ENCODE measurements around the gene CSF3R.
"Not testable (repeated sequence)": the region's sequence is repeated elsewhere in the genome, so short reads cannot be mapped to it uniquely, and the experiment has no call there.

The CSF3R gene

DNA sequence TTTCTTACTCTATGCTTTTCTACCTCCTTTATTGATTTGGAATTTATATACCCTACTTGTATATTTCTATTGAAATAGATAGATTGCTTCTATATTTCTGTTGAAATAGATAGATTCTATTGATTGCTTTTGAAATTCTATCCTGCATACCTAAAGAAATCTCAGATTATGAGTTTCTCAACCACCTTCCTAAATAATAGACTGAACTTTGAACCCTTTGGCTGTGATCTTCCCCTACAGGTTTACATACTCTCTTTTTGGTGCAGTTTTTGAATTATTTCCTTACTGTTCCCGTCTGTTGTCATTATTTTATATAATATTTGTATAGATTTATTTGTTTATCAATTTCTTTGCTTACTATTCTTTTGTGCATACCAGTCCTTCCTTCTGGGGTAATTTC lies 20.4 kb upstream of the CSF3R start:
- TF ChIP-seq, protein P1, sequence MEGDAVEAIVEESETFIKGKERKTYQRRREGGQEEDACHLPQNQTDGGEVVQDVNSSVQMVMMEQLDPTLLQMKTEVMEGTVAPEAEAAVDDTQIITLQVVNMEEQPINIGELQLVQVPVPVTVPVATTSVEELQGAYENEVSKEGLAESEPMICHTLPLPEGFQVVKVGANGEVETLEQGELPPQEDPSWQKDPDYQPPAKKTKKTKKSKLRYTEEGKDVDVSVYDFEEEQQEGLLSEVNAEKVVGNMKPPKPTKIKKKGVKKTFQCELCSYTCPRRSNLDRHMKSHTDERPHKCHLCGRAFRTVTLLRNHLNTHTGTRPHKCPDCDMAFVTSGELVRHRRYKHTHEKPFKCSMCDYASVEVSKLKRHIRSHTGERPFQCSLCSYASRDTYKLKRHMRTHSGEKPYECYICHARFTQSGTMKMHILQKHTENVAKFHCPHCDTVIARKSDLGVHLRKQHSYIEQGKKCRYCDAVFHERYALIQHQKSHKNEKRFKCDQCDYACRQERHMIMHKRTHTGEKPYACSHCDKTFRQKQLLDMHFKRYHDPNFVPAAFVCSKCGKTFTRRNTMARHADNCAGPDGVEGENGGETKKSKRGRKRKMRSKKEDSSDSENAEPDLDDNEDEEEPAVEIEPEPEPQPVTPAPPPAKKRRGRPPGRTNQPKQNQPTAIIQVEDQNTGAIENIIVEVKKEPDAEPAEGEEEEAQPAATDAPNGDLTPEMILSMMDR (IDR thresholded peaks at IDR 0.05; ENCODE audit: insufficient read depth, missing control alignments): no peak

DNA sequence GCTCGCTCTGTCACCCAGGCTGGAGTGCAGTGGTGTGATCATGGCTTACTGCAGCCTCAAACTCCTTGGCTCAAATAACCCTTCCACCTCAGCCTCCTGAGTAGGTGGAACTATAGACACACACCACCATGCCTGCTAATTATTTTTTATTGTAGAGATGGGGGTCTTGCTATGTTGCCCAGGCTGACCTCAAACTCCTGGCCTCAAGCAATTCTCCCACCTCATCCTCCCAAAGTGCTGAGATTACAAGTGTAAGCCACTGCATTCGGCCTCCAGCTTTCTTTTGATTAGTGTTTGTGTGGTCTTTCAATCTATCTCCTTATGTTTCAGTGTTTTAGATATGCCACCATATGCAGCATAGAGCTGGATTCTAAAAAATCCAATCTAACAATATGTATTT lies 19.9 kb upstream of the CSF3R start:
- TF ChIP-seq, protein P1 (IDR thresholded peaks at IDR 0.05; ENCODE audit: insufficient read depth, missing control alignments): no peak
- no peak for DNase-seq (ENCODE audit: insufficient read length, low spot score)
- no peak for FAIRE-seq

More for the DNA sequence above, 20.4 kb upstream of the CSF3R start:
- FAIRE-seq (no peak), DNase-seq (ENCODE audit: insufficient read length, low spot score) (no peak)

DNA sequence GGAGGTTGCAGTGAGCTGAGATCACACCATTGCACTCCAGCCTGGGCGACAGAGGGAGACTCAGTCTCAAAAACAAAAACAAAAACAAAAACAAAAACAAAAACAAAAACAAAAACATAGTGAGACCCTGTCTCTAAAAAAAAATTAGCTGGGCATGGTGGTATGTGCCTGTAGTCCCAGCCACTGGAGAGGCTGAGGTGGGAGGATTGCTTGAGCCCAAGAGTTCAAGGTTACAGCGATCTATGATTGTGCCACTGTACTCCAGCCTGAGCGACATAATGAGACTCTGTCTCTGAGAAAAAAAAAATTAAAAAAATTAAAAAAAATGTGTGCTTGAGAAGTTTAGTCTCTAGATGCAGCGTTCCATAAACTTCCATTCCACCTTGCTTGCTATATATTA lies 19.2 kb upstream of the CSF3R start:
- not testable (repeated sequence) for FAIRE-seq; DNase-seq (ENCODE audit: insufficient read length, low spot score)

DNA sequence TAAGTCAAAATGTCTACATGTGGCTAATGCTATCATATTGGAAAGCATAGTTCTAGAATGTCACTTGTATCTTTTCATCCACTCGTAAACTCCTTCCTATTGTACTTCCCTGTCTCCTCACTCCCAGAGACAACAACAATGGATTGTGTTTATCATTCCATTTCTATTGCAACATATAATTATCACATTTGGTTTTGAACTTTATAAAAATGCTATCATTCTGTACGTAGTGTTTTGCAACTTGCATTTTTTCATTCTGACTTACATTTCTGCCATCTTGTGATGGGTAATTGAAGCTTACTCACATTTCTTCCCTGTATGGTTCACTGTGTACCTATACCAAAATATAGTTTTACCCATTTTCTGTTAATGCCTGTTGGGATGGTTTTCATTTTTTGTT lies 14.5 kb upstream of the CSF3R start:
- no peak for FAIRE-seq
- TF ChIP-seq, protein P1 (IDR thresholded peaks at IDR 0.05; ENCODE audit: insufficient read depth, missing control alignments): no peak
- DNase-seq (ENCODE audit: insufficient read length, low spot score): no peak

DNA sequence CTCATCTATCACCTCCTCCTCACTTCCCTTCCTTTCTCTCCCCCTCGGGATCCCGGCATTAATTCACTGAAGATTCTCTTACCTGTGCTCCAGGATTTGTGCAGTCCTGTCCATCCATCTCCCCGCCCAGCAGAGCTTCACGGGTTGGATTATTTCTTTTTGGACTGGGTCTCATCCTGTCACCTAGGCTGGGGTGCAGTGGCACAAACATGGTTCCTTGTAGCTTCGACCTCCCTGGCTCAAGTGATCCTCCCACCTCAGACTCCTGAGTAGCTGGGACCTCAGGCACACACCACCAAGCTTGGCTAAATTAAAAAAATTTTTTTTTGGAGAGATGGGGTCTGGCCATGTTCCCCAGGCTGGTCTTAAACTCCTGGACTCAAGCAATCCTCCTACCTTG lies 12.3 kb upstream of the CSF3R start:
- FAIRE-seq: no peak

DNA sequence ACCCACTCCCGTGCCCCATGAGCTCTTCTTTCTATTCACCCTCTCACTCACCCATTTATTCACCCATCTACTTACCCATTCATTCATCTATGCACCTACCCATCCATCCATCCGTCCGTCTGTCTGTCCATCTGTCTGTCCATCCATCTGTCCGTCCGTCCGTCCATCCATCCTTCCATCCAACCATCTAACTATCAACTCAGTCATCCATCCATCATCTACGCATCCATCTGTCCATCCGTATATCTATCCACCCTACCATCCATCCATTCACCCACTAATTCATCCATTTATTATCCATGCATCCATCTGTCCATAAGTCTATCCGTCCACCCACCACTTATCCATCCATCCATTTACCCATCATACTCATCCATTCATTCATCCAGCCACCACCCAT lies 10.8 kb upstream of the CSF3R start:
- DNase-seq (ENCODE audit: insufficient read length, low spot score) (no peak), FAIRE-seq (no peak)
- TF ChIP-seq, protein P1 (IDR thresholded peaks at IDR 0.05; ENCODE audit: insufficient read depth, missing control alignments): no peak

More for the DNA sequence above, 12.3 kb upstream of the CSF3R start:
- TF ChIP-seq, protein P1 (IDR thresholded peaks at IDR 0.05; ENCODE audit: insufficient read depth, missing control alignments): no peak
- no peak for DNase-seq (ENCODE audit: insufficient read length, low spot score)

DNA sequence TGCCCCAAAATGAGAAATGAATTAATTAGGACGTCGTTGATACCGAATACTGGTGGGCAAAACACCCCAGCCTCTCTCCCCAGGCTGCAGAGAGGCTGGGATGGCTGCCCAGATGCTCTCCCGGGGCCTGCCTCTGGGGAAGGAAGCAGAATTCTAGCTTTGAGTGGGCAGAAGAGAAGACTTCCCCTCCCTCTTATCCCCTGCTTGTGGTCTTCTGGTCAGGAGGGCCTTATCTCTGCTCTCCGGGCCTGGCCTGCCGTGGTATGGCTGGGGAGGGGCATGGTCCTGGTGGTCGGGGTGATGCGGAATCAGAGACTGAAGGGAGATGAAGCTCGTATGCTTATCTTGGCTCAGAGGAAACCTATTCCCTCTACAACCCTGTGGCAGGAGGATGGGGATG lies 9.8 kb upstream of the CSF3R start:
- DNase-seq (ENCODE audit: insufficient read length, low spot score): no peak
- TF ChIP-seq, protein P1 (IDR thresholded peaks at IDR 0.05; ENCODE audit: insufficient read depth, missing control alignments): no peak
- no peak for FAIRE-seq

DNA sequence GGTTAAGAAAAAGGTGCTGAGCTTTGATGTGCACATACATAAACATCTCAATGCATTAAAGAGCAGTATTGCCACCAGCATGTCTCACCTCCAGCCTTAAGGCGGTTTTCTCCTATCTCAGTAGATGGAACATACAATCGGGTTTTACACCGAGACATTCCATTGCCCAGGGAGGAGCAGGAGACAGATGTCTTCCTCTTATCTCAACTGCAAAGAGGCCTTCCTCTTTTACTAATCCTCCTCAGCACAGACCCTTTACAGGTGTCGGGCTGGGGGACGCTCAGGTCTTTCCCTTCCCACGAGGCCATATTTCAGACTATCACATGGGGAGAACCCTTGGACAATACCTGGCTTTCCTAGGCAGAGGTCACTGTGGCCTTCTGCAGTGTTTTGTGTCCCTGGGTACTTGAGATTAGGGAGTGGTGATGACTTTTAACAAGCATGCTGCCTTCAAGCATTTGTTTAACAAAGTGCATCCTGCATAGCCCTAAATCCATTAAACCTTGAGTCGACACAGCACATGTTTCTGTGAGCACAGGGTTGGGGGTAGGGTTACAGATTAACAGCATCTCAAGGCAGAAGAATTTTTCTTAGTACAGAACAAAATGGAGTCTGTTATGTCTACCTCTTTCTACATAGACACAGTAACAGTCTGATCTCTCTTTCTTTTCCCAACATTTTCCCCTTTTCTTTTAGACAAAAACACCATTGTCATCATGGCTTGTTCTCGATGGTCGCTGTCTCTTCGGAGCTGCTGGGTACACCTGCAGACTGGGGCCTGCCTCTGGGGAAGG lies 6.7 kb upstream of the CSF3R start:
- not testable (repeated sequence) for DNase-seq (ENCODE audit: insufficient read length, low spot score); FAIRE-seq

All from D721Med (cell line).